Measurements from ENCODE around the gene RNF212.

The RNF212 gene

DNA sequence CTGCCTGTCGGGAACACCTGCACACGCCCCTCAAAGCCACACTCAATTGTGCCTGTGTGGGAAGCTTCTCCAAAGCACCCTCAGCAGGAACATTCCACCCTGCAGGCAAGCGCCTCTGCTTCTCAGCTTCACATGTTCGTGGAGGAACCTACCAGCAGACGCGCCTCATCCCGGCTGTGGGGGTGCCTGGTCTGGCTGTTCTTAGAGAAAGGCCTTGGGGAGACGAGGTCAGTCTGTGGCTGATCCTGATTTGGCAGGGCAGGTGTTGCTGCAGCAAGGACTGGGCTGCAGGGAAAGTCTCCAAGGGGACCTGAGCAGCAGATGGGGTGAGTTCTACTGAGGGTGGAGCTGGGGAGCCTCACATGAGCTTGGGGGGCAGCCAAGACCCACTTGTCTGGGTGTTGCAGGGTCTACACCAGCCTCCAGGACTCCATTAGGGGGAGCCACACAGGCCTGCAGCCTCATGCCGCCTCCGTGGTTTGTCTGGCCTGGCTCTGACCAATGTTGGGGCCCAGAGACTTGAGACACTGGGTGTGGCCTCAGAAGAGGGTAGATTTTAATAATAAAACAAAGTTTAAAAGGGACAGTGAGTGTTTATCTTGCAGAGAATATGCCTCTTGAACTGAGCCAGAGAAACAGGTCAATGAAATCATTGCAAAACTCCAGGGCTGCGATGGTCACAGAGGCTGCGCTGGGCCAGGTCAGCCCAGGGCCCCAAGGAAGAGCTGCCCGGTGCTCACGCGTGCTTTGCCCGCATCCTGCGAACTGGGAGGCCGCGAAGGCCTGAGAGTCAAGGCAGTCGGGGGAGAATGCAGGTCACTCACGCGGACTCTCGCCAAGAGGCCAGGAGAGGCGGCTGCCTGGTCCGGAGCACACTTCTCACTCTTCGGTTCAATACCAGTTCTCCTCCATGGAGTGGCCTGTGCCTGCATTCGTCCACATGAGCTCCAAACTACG, 21.1 kb downstream of the RNF212 start:
- H3K27me3 ChIP-seq (ENCODE audit: control insufficient read depth in 1 of 2, insufficient read depth in 2 of 2, low read length in 2 of 2): no peaks in the 10 kb centered on the region
- no peaks in the 10 kb centered on the region for H3K4me1 ChIP-seq (ENCODE audit: control insufficient read depth in 1 of 2, insufficient read depth in 2 of 2, low read length in 2 of 2)
- no peak overlapping the region for H3K27ac ChIP-seq (ENCODE audit: low read depth, low read length)
- H3K36me3 ChIP-seq (ENCODE audit: control insufficient read depth in 1 of 2, insufficient read depth in 2 of 2, low read length in 2 of 2): no peaks in the 10 kb centered on the region
- H3K9me3 ChIP-seq (ENCODE audit: control insufficient read depth in 1 of 2, low read length in 2 of 2): no peaks in the 10 kb centered on the region
- H3K4me3 ChIP-seq (ENCODE audit: low read depth in 1 of 2, low read length in 2 of 2): no peak overlapping the region
- H3K9ac ChIP-seq (ENCODE audit: low read depth in 1 of 2, low read length in 2 of 2): no peak overlapping the region

- no peaks in the 10 kb centered on the region for H3K27me3 ChIP-seq (ENCODE audit: control insufficient read depth in 1 of 2, insufficient read depth in 2 of 2, low read length in 2 of 2)
- no peaks in the 10 kb centered on the region for H3K36me3 ChIP-seq (ENCODE audit: control insufficient read depth in 1 of 2, insufficient read depth in 2 of 2, low read length in 2 of 2)
- no peak overlapping the region for H3K27ac ChIP-seq (ENCODE audit: low read depth, low read length)
- no peak overlapping the region for H3K9ac ChIP-seq (ENCODE audit: low read depth in 1 of 2, low read length in 2 of 2)
- no peak overlapping the region for H3K4me3 ChIP-seq (ENCODE audit: low read depth in 1 of 2, low read length in 2 of 2)
- no peaks in the 10 kb centered on the region for H3K4me1 ChIP-seq (ENCODE audit: control insufficient read depth in 1 of 2, insufficient read depth in 2 of 2, low read length in 2 of 2)
- H3K9me3 ChIP-seq (ENCODE audit: control insufficient read depth in 1 of 2, low read length in 2 of 2): no peaks in the 10 kb centered on the region
Measured at GRCh38 chr4:1091561-1091995, 21.8 kb downstream of the RNF212 start.

- no peak overlapping the region for H3K9ac ChIP-seq (ENCODE audit: low read depth in 1 of 2, low read length in 2 of 2)
- H3K9me3 ChIP-seq (ENCODE audit: control insufficient read depth in 1 of 2, low read length in 2 of 2): no peaks in the 10 kb centered on the region
- H3K36me3 ChIP-seq (ENCODE audit: control insufficient read depth in 1 of 2, insufficient read depth in 2 of 2, low read length in 2 of 2): no peaks in the 10 kb centered on the region
- H3K4me3 ChIP-seq (ENCODE audit: low read depth in 1 of 2, low read length in 2 of 2): no peak overlapping the region
- H3K27ac ChIP-seq (ENCODE audit: low read depth, low read length): no peak overlapping the region
- no peaks in the 10 kb centered on the region for H3K27me3 ChIP-seq (ENCODE audit: control insufficient read depth in 1 of 2, insufficient read depth in 2 of 2, low read length in 2 of 2)
- H3K4me1 ChIP-seq (ENCODE audit: control insufficient read depth in 1 of 2, insufficient read depth in 2 of 2, low read length in 2 of 2): no peaks in the 10 kb centered on the region
Measured at GRCh38 chr4:1090465-1091440, 22.6 kb downstream of the RNF212 start.

DNA sequence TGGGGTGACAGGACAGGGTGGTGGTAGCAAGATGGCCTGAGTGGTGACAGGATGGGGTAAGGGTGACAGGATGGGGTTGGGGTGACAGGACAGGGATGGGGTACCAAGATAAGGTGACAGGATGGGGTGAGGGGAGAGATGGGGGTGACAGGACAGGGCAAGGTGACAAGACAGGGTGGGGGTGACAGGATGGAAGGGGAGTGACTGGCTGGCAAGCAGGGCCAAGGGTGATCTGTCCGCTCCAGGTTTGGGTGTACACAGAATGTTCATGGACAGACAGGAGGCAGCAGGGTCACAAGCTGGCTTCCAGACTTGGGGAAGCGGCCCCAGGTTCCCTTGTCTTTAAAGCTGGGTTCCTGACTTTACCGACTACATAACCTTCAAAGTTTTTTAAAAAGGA, 23.3 kb downstream of the RNF212 start:
- H3K4me3 ChIP-seq (ENCODE audit: low read depth in 1 of 2, low read length in 2 of 2): no peak overlapping the region
- no peak overlapping the region for H3K27ac ChIP-seq (ENCODE audit: low read depth, low read length)
- no peak overlapping the region for H3K9ac ChIP-seq (ENCODE audit: low read depth in 1 of 2, low read length in 2 of 2)
- no peaks in the 10 kb centered on the region for H3K4me1 ChIP-seq (ENCODE audit: control insufficient read depth in 1 of 2, insufficient read depth in 2 of 2, low read length in 2 of 2)
- no peaks in the 10 kb centered on the region for H3K36me3 ChIP-seq (ENCODE audit: control insufficient read depth in 1 of 2, insufficient read depth in 2 of 2, low read length in 2 of 2)
- H3K27me3 ChIP-seq (ENCODE audit: control insufficient read depth in 1 of 2, insufficient read depth in 2 of 2, low read length in 2 of 2): peaks cover 0 to 3% of the 10 kb centered on the region in 2 donors
- H3K9me3 ChIP-seq (ENCODE audit: control insufficient read depth in 1 of 2, low read length in 2 of 2): no peaks in the 10 kb centered on the region

DNA sequence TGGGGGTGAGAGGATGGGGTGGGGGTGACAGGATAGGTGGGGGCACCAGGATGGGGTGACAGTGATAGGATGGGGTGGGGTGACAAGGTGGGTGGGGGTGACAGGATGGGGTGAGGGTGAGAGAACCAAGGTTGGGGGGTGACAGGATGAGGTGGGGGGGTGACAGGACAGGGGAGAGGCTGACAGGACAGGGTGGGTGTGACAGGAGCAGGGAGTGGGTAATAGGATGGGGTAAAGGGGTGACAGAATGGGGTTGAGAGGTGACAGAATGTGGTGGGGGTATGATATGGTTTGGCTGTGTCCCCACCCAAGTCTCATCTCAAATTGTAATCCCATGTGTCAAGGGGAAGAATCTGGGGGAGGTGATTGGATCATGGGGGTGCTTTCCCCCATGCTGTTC, 26.0 kb downstream of the RNF212 start:
- H3K9me3 ChIP-seq (ENCODE audit: control insufficient read depth in 1 of 2, low read length in 2 of 2): no peaks in the 10 kb centered on the region
- H3K9ac ChIP-seq (ENCODE audit: low read depth in 1 of 2, low read length in 2 of 2): no peak overlapping the region
- H3K27me3 ChIP-seq (ENCODE audit: control insufficient read depth in 1 of 2, insufficient read depth in 2 of 2, low read length in 2 of 2): peaks cover 0 to 3% of the 10 kb centered on the region in 2 donors
- H3K27ac ChIP-seq (ENCODE audit: low read depth, low read length): no peak overlapping the region
- no peaks in the 10 kb centered on the region for H3K36me3 ChIP-seq (ENCODE audit: control insufficient read depth in 1 of 2, insufficient read depth in 2 of 2, low read length in 2 of 2)
- no peak overlapping the region for H3K4me3 ChIP-seq (ENCODE audit: low read depth in 1 of 2, low read length in 2 of 2)
- H3K4me1 ChIP-seq (ENCODE audit: control insufficient read depth in 1 of 2, insufficient read depth in 2 of 2, low read length in 2 of 2): peaks cover 5 to 6% of the 10 kb centered on the region in 2 donors

DNA sequence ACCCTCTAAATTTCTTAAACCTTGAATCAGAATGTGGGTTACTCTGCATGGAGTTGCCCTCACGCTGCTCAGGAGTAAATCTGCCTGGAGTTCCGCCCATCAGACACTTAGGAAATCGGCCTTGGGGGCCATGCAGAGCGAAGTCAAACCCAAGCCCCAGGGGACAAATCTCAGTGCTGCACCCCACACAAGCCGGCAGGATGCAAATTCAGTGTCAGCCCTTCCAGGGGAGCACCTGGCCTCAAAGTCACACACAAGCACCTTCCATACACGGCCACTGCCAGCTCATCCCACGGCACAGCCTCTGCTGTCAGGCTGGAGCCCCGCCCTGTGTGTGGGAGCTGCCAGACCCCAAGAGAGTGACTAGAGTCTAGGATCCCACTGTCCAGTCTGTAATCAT, 27.4 kb downstream of the RNF212 start:
- H3K9me3 ChIP-seq (ENCODE audit: control insufficient read depth in 1 of 2, low read length in 2 of 2): no peaks in the 10 kb centered on the region
- H3K36me3 ChIP-seq (ENCODE audit: control insufficient read depth in 1 of 2, insufficient read depth in 2 of 2, low read length in 2 of 2): no peaks in the 10 kb centered on the region
- H3K27ac ChIP-seq (ENCODE audit: low read depth, low read length): no peak overlapping the region
- peaks cover 5 to 10% of the 10 kb centered on the region in 2 donors for H3K4me1 ChIP-seq (ENCODE audit: control insufficient read depth in 1 of 2, insufficient read depth in 2 of 2, low read length in 2 of 2)
- no peak overlapping the region for H3K4me3 ChIP-seq (ENCODE audit: low read depth in 1 of 2, low read length in 2 of 2)
- no peak overlapping the region for H3K9ac ChIP-seq (ENCODE audit: low read depth in 1 of 2, low read length in 2 of 2)
- peaks cover 0 to 3% of the 10 kb centered on the region in 2 donors for H3K27me3 ChIP-seq (ENCODE audit: control insufficient read depth in 1 of 2, insufficient read depth in 2 of 2, low read length in 2 of 2)

- no peak overlapping the region for H3K4me3 ChIP-seq (ENCODE audit: low read depth in 1 of 2, low read length in 2 of 2)
- no peaks in the 10 kb centered on the region for H3K36me3 ChIP-seq (ENCODE audit: control insufficient read depth in 1 of 2, insufficient read depth in 2 of 2, low read length in 2 of 2)
- H3K9ac ChIP-seq (ENCODE audit: low read depth in 1 of 2, low read length in 2 of 2): no peak overlapping the region
- H3K27me3 ChIP-seq (ENCODE audit: control insufficient read depth in 1 of 2, insufficient read depth in 2 of 2, low read length in 2 of 2): peaks cover 0 to 3% of the 10 kb centered on the region in 2 donors
- no peak overlapping the region for H3K27ac ChIP-seq (ENCODE audit: low read depth, low read length)
- no peaks in the 10 kb centered on the region for H3K9me3 ChIP-seq (ENCODE audit: control insufficient read depth in 1 of 2, low read length in 2 of 2)
- peaks cover 5 to 10% of the 10 kb centered on the region in 2 donors for H3K4me1 ChIP-seq (ENCODE audit: control insufficient read depth in 1 of 2, insufficient read depth in 2 of 2, low read length in 2 of 2)
Measured at GRCh38 chr4:1085404-1085799, 28.0 kb downstream of the RNF212 start.

- no peak overlapping the region for H3K27ac ChIP-seq (ENCODE audit: low read depth, low read length)
- H3K27me3 ChIP-seq (ENCODE audit: control insufficient read depth in 1 of 2, insufficient read depth in 2 of 2, low read length in 2 of 2): peaks cover 2 to 3% of the 10 kb centered on the region in 2 donors
- no peaks in the 10 kb centered on the region for H3K36me3 ChIP-seq (ENCODE audit: control insufficient read depth in 1 of 2, insufficient read depth in 2 of 2, low read length in 2 of 2)
- H3K9me3 ChIP-seq (ENCODE audit: control insufficient read depth in 1 of 2, low read length in 2 of 2): no peaks in the 10 kb centered on the region
- H3K4me1 ChIP-seq (ENCODE audit: control insufficient read depth in 1 of 2, insufficient read depth in 2 of 2, low read length in 2 of 2): peaks cover 5 to 10% of the 10 kb centered on the region in 2 donors
- no peak overlapping the region for H3K9ac ChIP-seq (ENCODE audit: low read depth in 1 of 2, low read length in 2 of 2)
- H3K4me3 ChIP-seq (ENCODE audit: low read depth in 1 of 2, low read length in 2 of 2): no peak overlapping the region
Measured at GRCh38 chr4:1084796-1085403, 28.5 kb downstream of the RNF212 start.

DNA sequence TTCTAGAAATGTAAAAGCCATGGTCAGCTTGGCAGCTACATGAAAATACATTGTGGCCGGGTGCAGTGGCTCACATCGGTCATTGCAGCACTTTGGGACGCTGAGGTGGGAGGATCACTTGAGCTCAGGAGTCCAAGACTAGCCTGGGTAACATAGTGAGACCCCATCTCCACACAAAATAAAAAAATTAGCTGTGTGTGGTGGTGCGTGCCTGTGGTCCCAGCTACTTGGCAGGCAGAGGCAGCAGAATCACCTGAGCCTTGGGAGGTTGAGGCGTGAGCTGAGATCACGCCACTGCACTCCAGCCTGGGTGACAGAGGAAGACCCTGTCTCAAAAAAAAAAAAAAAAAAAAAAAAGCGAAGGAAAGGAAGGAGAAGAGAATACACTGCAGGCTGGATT, 29.0 kb downstream of the RNF212 start:
- Histone ChIP-seq H3K9ac (ENCODE audit: low read depth in 1 of 2, low read length in 2 of 2) (no peak overlapping the region), H3K4me3 (ENCODE audit: low read depth in 1 of 2, low read length in 2 of 2) (no peak overlapping the region), H3K9me3 (ENCODE audit: control insufficient read depth in 1 of 2, low read length in 2 of 2) (no peaks in the 10 kb centered on the region), H3K36me3 (ENCODE audit: control insufficient read depth in 1 of 2, insufficient read depth in 2 of 2, low read length in 2 of 2) (no peaks in the 10 kb centered on the region), H3K27me3 (ENCODE audit: control insufficient read depth in 1 of 2, insufficient read depth in 2 of 2, low read length in 2 of 2) (peaks cover 3% of the 10 kb centered on the region in 2 donors), H3K4me1 (ENCODE audit: control insufficient read depth in 1 of 2, insufficient read depth in 2 of 2, low read length in 2 of 2) (peaks cover 5 to 10% of the 10 kb centered on the region in 2 donors), H3K27ac (ENCODE audit: low read depth, low read length) (no peak overlapping the region)

All from duodenal mucosa (tissue), 2 donors.